H1 (cell line): ENCODE data around the gene ABCA13. TPM values are rescaled to one million over a fixed set of nuclear protein-coding genes. Genes with fewer than 3 reads are reported as not detected.
A peak's percentile ranks its signal among the peaks of the same experiment; 100 is the strongest.

Source experiments
- CTCF ChIA-PET: fragments of 300-600 bp; sonication (Branson Sonifier 250); formaldehyde crosslinking; loops from one replicate; lab custom pipeline; 2021; ENCODE audit not compliant: partially characterized antibody; lab: Charles Lee
- POLR2A ChIA-PET: fragments of 300-600 bp; sonication (Branson Sonifier 250); formaldehyde crosslinking; loops from one replicate; lab custom pipeline; 2021; ENCODE audit warnings: inconsistent platforms; ENCODE audit not compliant: partially characterized antibody; lab: Charles Lee
- DNase-seq, 2 experiments: peaks; one replicate each; pipeline versions ENCODE4 v3.0.0 to v3.0.0-alpha.2; 2010 to 2022; ENCODE audit warnings: low spot score in 2 of 2, low read depth in 1 of 2, mixed read lengths in 1 of 2
- FAIRE-seq: peaks from 2 replicates; lab custom pipeline; 2011; peaks lifted over from hg19 to GRCh38; lab: Jason Lieb, UNC
- H2AFZ ChIP-seq: 2 replicates; pipeline ENCODE4 v1.8.1; 2012; ENCODE audit warnings: low read length, inconsistent platforms
- H2AK5ac ChIP-seq: 2 replicates; pipeline ENCODE4 v1.6.1; 2013; ENCODE audit warnings: low read depth, low read length
- H2BK120ac ChIP-seq: replicated peaks from 2 replicates; pipeline ENCODE3; 2013; ENCODE audit warnings: low read depth, low read length, inconsistent platforms
- H2BK12ac ChIP-seq: 2 replicates; pipeline ENCODE4 v1.6.1; 2013; ENCODE audit warnings: low read depth, low read length
- H2BK15ac ChIP-seq: 2 replicates; pipeline ENCODE4 v1.6.1; 2013; ENCODE audit warnings: low read length
- H2BK20ac ChIP-seq: 2 replicates; pipeline ENCODE4 v1.6.1; 2013; ENCODE audit warnings: low read length
- H2BK5ac ChIP-seq: 2 replicates; pipeline ENCODE4 v1.6.1; 2013; ENCODE audit warnings: low read depth, low read length
- H3K14ac ChIP-seq: 2 replicates; pipeline ENCODE4 v1.6.1; 2013; ENCODE audit warnings: inconsistent platforms; ENCODE audit not compliant: insufficient read length
- H3K18ac ChIP-seq: 2 replicates; pipeline ENCODE4 v1.6.1; 2013; ENCODE audit warnings: low read length; ENCODE audit errors: extremely low read depth
- H3K23ac ChIP-seq: 2 replicates; pipeline ENCODE4 v1.6.1; 2013; ENCODE audit warnings: inconsistent platforms; ENCODE audit not compliant: insufficient read length
- H3K23me2 ChIP-seq: 2 replicates; pipeline ENCODE4 v1.6.1; 2013; ENCODE audit warnings: low read depth, low read length
- H3K27ac ChIP-seq: 2 replicates; pipeline ENCODE4 v1.6.1; 2011; ENCODE audit warnings: low read depth, low read length, inconsistent platforms
- H3K27me3 ChIP-seq, 4 experiments: replicated peaks in 1 of 4; 1 replicate in 1 of 4; 2 replicates in 3 of 4; pipeline versions ENCODE4 v1.6.1 to v1.8.1; 2011 to 2013; ENCODE audit warnings: low read length in 3 of 4, mild to moderate bottlenecking in 3 of 4, inconsistent platforms in 2 of 4, mixed read lengths in 2 of 4, moderate library complexity in 1 of 4; ENCODE audit not compliant: control insufficient read depth in 3 of 4, insufficient read depth in 3 of 4; ENCODE audit errors: extremely low read depth in 1 of 4
- H3K36me3 ChIP-seq, 4 experiments: 2 replicates each; pipeline versions ENCODE4 v1.6.1 to v1.8.1; 2011 to 2013; ENCODE audit warnings: mild to moderate bottlenecking in 4 of 4, low read length in 3 of 4, moderate library complexity in 2 of 4, control low read depth in 1 of 4, inconsistent platforms in 1 of 4; ENCODE audit not compliant: insufficient read depth in 4 of 4, control insufficient read depth in 2 of 4
- H3K4ac ChIP-seq: replicated peaks from 2 replicates; pipeline ENCODE3; 2013; ENCODE audit warnings: low read length, low read depth, mixed read lengths, inconsistent platforms; ENCODE audit not compliant: insufficient read length
- H3K4me1 ChIP-seq, 4 experiments: replicated peaks in 1 of 4; 1 replicate in 1 of 4; 2 replicates in 3 of 4; pipeline versions ENCODE4 v1.6.1 to v1.8.1; 2011 to 2013; ENCODE audit warnings: low read length in 3 of 4, inconsistent platforms in 2 of 4, mixed read lengths in 1 of 4; ENCODE audit not compliant: insufficient read depth in 4 of 4, control insufficient read depth in 3 of 4
- H3K4me2 ChIP-seq, 2 experiments: 2 replicates each; pipeline versions ENCODE4 v1.6.1 to v1.8.1; 2011 to 2013; ENCODE audit warnings: low read depth in 2 of 2, low read length in 2 of 2, control low read depth in 1 of 2, inconsistent platforms in 1 of 2, mild to moderate bottlenecking in 1 of 2; ENCODE audit not compliant: insufficient read depth in 1 of 2
- H3K4me3 ChIP-seq, 4 experiments: fragments of 200-600, 300-600 bp in 1 of 4; sonication (generic), shearing (Covaris generic), sonication (Bioruptor Twin) in 1 of 4; 2 replicates each; pipeline versions ENCODE4 v1.5.1 to v1.8.1; 2011 to 2016; ENCODE audit warnings: low read length in 4 of 4, low read depth in 3 of 4, control low read depth in 2 of 4, inconsistent platforms in 2 of 4, mild to moderate bottlenecking in 2 of 4, mixed read lengths in 1 of 4, moderate library complexity in 1 of 4; ENCODE audit not compliant: insufficient read depth in 2 of 4; ENCODE audit errors: extremely low read depth in 1 of 4
- H3K56ac ChIP-seq: replicated peaks from 2 replicates; pipeline ENCODE3; 2013; ENCODE audit warnings: low read depth, mild to moderate bottlenecking, mixed read lengths, low read length, inconsistent platforms; ENCODE audit not compliant: insufficient read length
- H3K79me1 ChIP-seq: 2 replicates; pipeline ENCODE4 v1.6.1; 2013; ENCODE audit warnings: low read depth, low read length, control low read depth
- H3K79me2 ChIP-seq, 2 experiments: 2 replicates each; pipeline versions ENCODE4 v1.6.1 to v1.8.1; 2012 to 2013; ENCODE audit warnings: low read length in 2 of 2, mild to moderate bottlenecking in 2 of 2, inconsistent platforms in 1 of 2; ENCODE audit not compliant: insufficient read depth in 2 of 2, control insufficient read depth in 1 of 2
- H3K9ac ChIP-seq, 4 experiments: replicated peaks in 1 of 4; 1 replicate in 1 of 4; 2 replicates in 3 of 4; pipeline versions ENCODE4 v1.6.1 to v1.8.1; 2011 to 2013; ENCODE audit warnings: low read depth in 3 of 4, low read length in 3 of 4, control low read depth in 2 of 4, mild to moderate bottlenecking in 2 of 4, moderate library complexity in 2 of 4, inconsistent platforms in 1 of 4; ENCODE audit errors: extremely low read depth in 1 of 4
- H3K9me3 ChIP-seq, 2 experiments: 2 replicates each; pipeline versions ENCODE4 v1.6.1 to v1.8.1; 2012 to 2013; ENCODE audit warnings: mild to moderate bottlenecking in 2 of 2, moderate library complexity in 2 of 2, control low read depth in 1 of 2, inconsistent platforms in 1 of 2, low read depth in 1 of 2, low read length in 1 of 2, mixed read lengths in 1 of 2; ENCODE audit not compliant: insufficient read depth in 2 of 2
- H4K20me1 ChIP-seq, 2 experiments: replicated peaks in 1 of 2; 2 replicates each; pipeline versions ENCODE3 to v1.8.1; 2011 to 2013; ENCODE audit warnings: inconsistent platforms in 2 of 2, low read length in 2 of 2, mild to moderate bottlenecking in 1 of 2; ENCODE audit not compliant: insufficient read depth in 2 of 2, control insufficient read depth in 1 of 2
- H4K5ac ChIP-seq: 2 replicates; pipeline ENCODE4 v1.6.1; 2013; ENCODE audit warnings: low read length, low read depth, mixed read lengths, inconsistent platforms; ENCODE audit not compliant: insufficient read length
- H4K8ac ChIP-seq: 2 replicates; pipeline ENCODE4 v1.8.0; 2013; ENCODE audit warnings: mild to moderate bottlenecking, moderate library complexity, low read length, inconsistent platforms; ENCODE audit not compliant: insufficient read depth; ENCODE audit errors: extremely low read depth
- H4K91ac ChIP-seq: replicated peaks from 2 replicates; pipeline ENCODE3; 2013; ENCODE audit warnings: low read length, mixed read lengths, inconsistent platforms; ENCODE audit not compliant: insufficient read length
- ATF3 ChIP-seq: IDR thresholded peaks from 2 replicates; pipeline ENCODE4 v1.6.1; 2011; ENCODE audit warnings: low read depth, mild to moderate bottlenecking, low read length; ENCODE audit not compliant: insufficient read depth
- CTCF ChIP-seq, 3 experiments: IDR thresholded peaks; 1 replicate in 2 of 3; 2 replicates in 1 of 3; pipeline versions ENCODE4 v1.5.1 to v1.6.1; 2011; ENCODE audit warnings: low read length in 3 of 3, mild to moderate bottlenecking in 3 of 3, inconsistent platforms in 2 of 3, low read depth in 1 of 3, moderate library complexity in 1 of 3; ENCODE audit not compliant: insufficient read depth in 1 of 3; ENCODE audit errors: control extremely low read depth in 1 of 3
- GTF2F1 ChIP-seq: IDR thresholded peaks from 2 replicates; pipeline ENCODE4 v1.6.1; 2012; ENCODE audit warnings: low read depth, low read length, improper control_type of control experiment, borderline replicate concordance
- JUN ChIP-seq: IDR thresholded peaks from 2 replicates; pipeline ENCODE4 v1.6.1; 2011; ENCODE audit warnings: low read depth, mild to moderate bottlenecking, improper control_type of control experiment, low read length
- MAX ChIP-seq: IDR thresholded peaks from 2 replicates; pipeline ENCODE4 v1.6.1; 2012; ENCODE audit warnings: inconsistent platforms
- RAD21 ChIP-seq, 2 experiments: IDR thresholded peaks in 1 of 2; conservative IDR thresholded peaks in 1 of 2; 2 replicates each; pipeline ENCODE4 v1.6.1; 2011; ENCODE audit warnings: low read depth in 2 of 2, low read length in 2 of 2, improper control_type of control experiment in 1 of 2, inconsistent platforms in 1 of 2, mild to moderate bottlenecking in 1 of 2, moderate library complexity in 1 of 2
- SIX5 ChIP-seq: IDR thresholded peaks from 2 replicates; pipeline ENCODE4 v1.6.1; 2011; ENCODE audit warnings: mild to moderate bottlenecking, low read depth, low read length
- SP1 ChIP-seq: IDR thresholded peaks from 2 replicates; pipeline ENCODE4 v1.6.1; 2011; ENCODE audit warnings: low read depth, low read length
- SP4 ChIP-seq: IDR thresholded peaks from 2 replicates; pipeline ENCODE4 v1.6.1; 2012; ENCODE audit warnings: low read length, inconsistent platforms
- TEAD4 ChIP-seq: IDR thresholded peaks from 2 replicates; pipeline ENCODE4 v1.6.1; 2012; ENCODE audit warnings: low read depth, low read length, inconsistent platforms, mixed read lengths
- WGBS, 2 experiments: shearing (Covaris generic) in 1 of 2; methylation state at CpG; one replicate each; pipeline versions ENCODE4 v1.1.6 to v1.1.7; 2013 to 2015; ENCODE audit warnings: low lambda C conversion rate in 2 of 2, mixed read lengths in 2 of 2, inconsistent platforms in 1 of 2, low coverage in 1 of 2, missing lambda C conversion rate in 1 of 2; ENCODE audit not compliant: insufficient replicate concordance in 2 of 2, insufficient coverage in 1 of 2, insufficient read length in 1 of 2; ENCODE audit errors: extremely low coverage in 1 of 2, missing lambda C conversion rate in 1 of 2; 5-methylcytosine and 5-hydroxymethylcytosine counted together
- polyA plus RNA-seq, 7 experiments: library from polyadenylated mRNA; depleted of rRNA in 3 of 7; stranded (reverse) in 5 of 7; unstranded in 2 of 7; fragments of >200 nt in 5 of 7; fragments of 200-250 nt in 2 of 7; gene quantifications; 1 replicate in 5 of 7; 2 replicates in 1 of 7; 4 replicates in 1 of 7; pipeline versions ENCODE4 v1.2.1 to v1.2.3, GENCODE V29; 2011 to 2013; ENCODE audit warnings: missing spikeins in 2 of 7, mixed read lengths in 2 of 7
- total RNA-seq: library from RNA; stranded (reverse); fragmentation: NEBNext Ultra II Directional; extraction: Animal tissue kit (Norgen Biotek cat#: 25700); gene quantifications from 2 replicates; pipeline ENCODE4 v1.2.1, GENCODE V29; 2021

ABCA13 gene
- total and polyA plus RNA-seq, 2 of the 8 experiments (the other 6 are each of a cell fraction or from before 2014, with no cell fraction given) = 0.07 to 0.09 TPM

GRCh38 chr7:48537561-48537960, 366.3 kb downstream of the ABCA13 start:
- POLR2A ChIA-PET = no interaction called here
- Histone ChIP-seq H3K14ac (no peak overlapping the region), H3K9ac (no peak overlapping the region), H3K4me2 (no peak overlapping the region), H3K36me3 (no peaks in the 10 kb centered on the region), H2AFZ (0 out of 2 replicates have a peak overlapping the region, but pooled peaks have one; percentile 51), H4K8ac (no peak overlapping the region), H3K9me3 (0 out of 4 replicates have a peak, but pooled peaks cover 0 to 5% of the 10 kb centered on the region in 2 experiments), H2AK5ac (no peak overlapping the region), H3K27ac (no peak overlapping the region), H3K4ac (no peak overlapping the region), H3K56ac (no peak overlapping the region), H4K20me1 (no peaks in the 10 kb centered on the region), H3K23me2 (no peaks in the 10 kb centered on the region), H3K23ac (no peak overlapping the region), H4K91ac (no peak overlapping the region), H3K27me3 (no peaks in the 10 kb centered on the region), H2BK12ac (no peak overlapping the region), H2BK15ac (no peak overlapping the region), H2BK5ac (no peak overlapping the region), H3K4me1 (peaks cover 0 to 6% (median 0%) of the 10 kb centered on the region in 4 experiments; a peak in 1 of 7 replicates), H3K4me3 (peak overlapping the region in 1 of 4 experiments; percentile 2; a peak in 1 of 8 replicates), H2BK20ac (0 out of 2 replicates have a peak overlapping the region, but pooled peaks have one; percentile 29), H3K79me2 (no peaks in the 10 kb centered on the region), H4K5ac (no peak overlapping the region), H2BK120ac (no peak overlapping the region), H3K79me1 (no peaks in the 10 kb centered on the region), H3K18ac (no peak overlapping the region)
- FAIRE-seq = no peak
- 78% methylated on average over 2 of the region's 2 CpGs; no CpG with 5 or more reads in 1 of the 2 experiments for WGBS, 2 experiments
- CTCF ChIA-PET = no interaction called here
- no peak for DNase-seq
- TF ChIP-seq SP4 (no peak), SP1 (no peak), ATF3 (no peak), JUN (no peak), RAD21 (IDR thresholded peaks at IDR 0.05 in 1 of 2, conservative IDR thresholded peaks at IDR 0.05 in 1 of 2; ENCODE audit: low read depth in 2 of 2, low read length in 2 of 2) (no peak), SIX5 (no peak), CTCF (IDR thresholded peaks at IDR 0.05; ENCODE audit: control extremely low read depth in 1 of 3, insufficient read depth in 1 of 3, low read depth in 1 of 3, low read length in 3 of 3) (no peak), GTF2F1 (no peak), TEAD4 (no peak), MAX (no peak)
